ENCODE measurements around the gene LRMDA.

DNA sequence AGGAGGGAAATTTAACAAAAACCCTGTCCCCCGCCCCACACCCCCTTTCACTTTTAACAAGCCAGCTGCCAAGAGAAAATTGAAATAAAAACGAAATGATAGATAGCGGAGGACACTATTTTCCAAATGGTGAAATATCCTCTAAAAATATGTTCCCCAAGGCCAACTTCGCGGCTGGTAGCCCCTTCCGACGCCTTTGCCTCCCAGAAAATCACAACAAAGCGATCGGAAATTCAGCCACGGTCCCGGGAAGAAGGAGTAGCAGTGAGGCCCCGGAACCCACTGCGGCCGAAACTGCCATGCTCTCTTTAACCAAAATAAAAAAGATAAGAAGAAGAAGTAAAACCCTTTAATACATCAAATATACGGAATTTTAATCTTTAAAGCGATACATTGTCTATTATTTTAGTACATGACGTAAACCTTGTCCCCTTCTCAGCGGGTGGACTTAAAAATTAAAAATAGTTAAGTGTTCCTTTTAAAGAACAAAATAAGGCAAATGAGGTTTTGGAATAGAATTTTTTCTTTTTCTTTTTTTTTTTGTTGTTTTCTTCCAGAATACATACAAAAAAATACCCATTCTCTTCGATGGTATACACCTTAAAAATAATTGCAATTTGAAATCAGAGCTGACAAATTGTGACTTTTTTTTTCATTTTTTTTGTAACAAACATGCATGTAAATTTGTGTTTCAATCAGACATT is 33.8 kb upstream of the LRMDA start:
- TF ChIP-seq, protein P1, sequence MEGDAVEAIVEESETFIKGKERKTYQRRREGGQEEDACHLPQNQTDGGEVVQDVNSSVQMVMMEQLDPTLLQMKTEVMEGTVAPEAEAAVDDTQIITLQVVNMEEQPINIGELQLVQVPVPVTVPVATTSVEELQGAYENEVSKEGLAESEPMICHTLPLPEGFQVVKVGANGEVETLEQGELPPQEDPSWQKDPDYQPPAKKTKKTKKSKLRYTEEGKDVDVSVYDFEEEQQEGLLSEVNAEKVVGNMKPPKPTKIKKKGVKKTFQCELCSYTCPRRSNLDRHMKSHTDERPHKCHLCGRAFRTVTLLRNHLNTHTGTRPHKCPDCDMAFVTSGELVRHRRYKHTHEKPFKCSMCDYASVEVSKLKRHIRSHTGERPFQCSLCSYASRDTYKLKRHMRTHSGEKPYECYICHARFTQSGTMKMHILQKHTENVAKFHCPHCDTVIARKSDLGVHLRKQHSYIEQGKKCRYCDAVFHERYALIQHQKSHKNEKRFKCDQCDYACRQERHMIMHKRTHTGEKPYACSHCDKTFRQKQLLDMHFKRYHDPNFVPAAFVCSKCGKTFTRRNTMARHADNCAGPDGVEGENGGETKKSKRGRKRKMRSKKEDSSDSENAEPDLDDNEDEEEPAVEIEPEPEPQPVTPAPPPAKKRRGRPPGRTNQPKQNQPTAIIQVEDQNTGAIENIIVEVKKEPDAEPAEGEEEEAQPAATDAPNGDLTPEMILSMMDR (conservative IDR thresholded peaks at IDR 0.05; ENCODE audit: low read length) = no peak
- no peak for TF ChIP-seq EZH2phosphoT487 (IDR thresholded peaks at IDR 0.05; ENCODE audit: borderline replicate concordance)

Measured in Loucy (cell line).